Chondrocyte (in vitro differentiated cells): Measurements from ENCODE around the gene SMAD6. TPM values are rescaled to one million over a fixed set of nuclear protein-coding genes. Genes with fewer than 3 reads are reported as not detected.

Experiments used
- DNase-seq: peaks from one replicate; pipeline ENCODE4 v3.0.0; 2021; ENCODE audit warnings: mixed read lengths, low spot score
- H3K27ac Mint-ChIP-seq: one replicate; pipeline ENCODE4 v1.8.0; 2021; ENCODE audit warnings: mild to moderate bottlenecking, moderate library complexity, mixed read lengths; ENCODE audit not compliant: unreplicated experiment
- H3K27me3 Mint-ChIP-seq: 2 replicates; pipeline ENCODE4 v1.8.0; 2021; ENCODE audit warnings: low read depth, mixed read lengths
- H3K36me3 Mint-ChIP-seq: 2 replicates; pipeline ENCODE4 v1.8.0; 2021; ENCODE audit warnings: low read depth, mixed read lengths
- H3K4me1 Mint-ChIP-seq: 2 replicates; pipeline ENCODE4 v1.8.0; 2021; ENCODE audit warnings: low read depth, mild to moderate bottlenecking, mixed read lengths
- H3K4me3 Mint-ChIP-seq: one replicate; pipeline ENCODE4 v1.8.0; 2021; ENCODE audit warnings: mild to moderate bottlenecking, moderate library complexity, mixed read lengths; ENCODE audit not compliant: unreplicated experiment
- H3K9me3 Mint-ChIP-seq: 2 replicates; pipeline ENCODE4 v1.8.0; 2021; ENCODE audit warnings: low read depth, mixed read lengths
- total RNA-seq: library from RNA; stranded (reverse); gene quantifications from 3 replicates; pipeline ENCODE4 v1.2.1, GENCODE V29; 2021
- TF ChIP-seq, protein P1 (sequence below): fragments of 200-600 bp; sonication (generic); IDR thresholded peaks from 2 replicates; pipeline ENCODE4 v1.5.0; 2021; ENCODE audit warnings: antibody characterized with exemption, mild to moderate bottlenecking, moderate library complexity

The SMAD6 gene
- total RNA-seq, 1 donor from 2014 or later: 5.2 TPM

GRCh38 chr15:66706840-66707239 lies 4.8 kb downstream of the SMAD6 start:
- Mint-ChIP-seq H3K4me3 (no peak overlapping the region), H3K36me3 (peaks cover 4% of the 10 kb centered on the region), H3K4me1 (peaks cover 34% of the 10 kb centered on the region), H3K27me3 (no peaks in the 10 kb centered on the region), H3K9me3 (no peaks in the 10 kb centered on the region), H3K27ac (no peak overlapping the region)
- TF ChIP-seq, protein P1, sequence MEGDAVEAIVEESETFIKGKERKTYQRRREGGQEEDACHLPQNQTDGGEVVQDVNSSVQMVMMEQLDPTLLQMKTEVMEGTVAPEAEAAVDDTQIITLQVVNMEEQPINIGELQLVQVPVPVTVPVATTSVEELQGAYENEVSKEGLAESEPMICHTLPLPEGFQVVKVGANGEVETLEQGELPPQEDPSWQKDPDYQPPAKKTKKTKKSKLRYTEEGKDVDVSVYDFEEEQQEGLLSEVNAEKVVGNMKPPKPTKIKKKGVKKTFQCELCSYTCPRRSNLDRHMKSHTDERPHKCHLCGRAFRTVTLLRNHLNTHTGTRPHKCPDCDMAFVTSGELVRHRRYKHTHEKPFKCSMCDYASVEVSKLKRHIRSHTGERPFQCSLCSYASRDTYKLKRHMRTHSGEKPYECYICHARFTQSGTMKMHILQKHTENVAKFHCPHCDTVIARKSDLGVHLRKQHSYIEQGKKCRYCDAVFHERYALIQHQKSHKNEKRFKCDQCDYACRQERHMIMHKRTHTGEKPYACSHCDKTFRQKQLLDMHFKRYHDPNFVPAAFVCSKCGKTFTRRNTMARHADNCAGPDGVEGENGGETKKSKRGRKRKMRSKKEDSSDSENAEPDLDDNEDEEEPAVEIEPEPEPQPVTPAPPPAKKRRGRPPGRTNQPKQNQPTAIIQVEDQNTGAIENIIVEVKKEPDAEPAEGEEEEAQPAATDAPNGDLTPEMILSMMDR: no peak
- DNase-seq: no peak

- DNase-seq: no peak
- H3K27ac Mint-ChIP-seq: peak overlapping the region; percentile 68
- TF ChIP-seq, protein P1: peak; percentile 70
- H3K36me3 Mint-ChIP-seq: peaks cover 4% of the 10 kb centered on the region
- no peak overlapping the region for H3K4me3 Mint-ChIP-seq
- H3K4me1 Mint-ChIP-seq: peaks cover 34% of the 10 kb centered on the region
- no peaks in the 10 kb centered on the region for H3K27me3 Mint-ChIP-seq
- H3K9me3 Mint-ChIP-seq: no peaks in the 10 kb centered on the region
Observed at GRCh38 chr15:66707310-66708082, 5.5 kb downstream of the SMAD6 start.

GRCh38 chr15:66708389-66708788 lies 6.4 kb downstream of the SMAD6 start:
- Mint-ChIP-seq H3K4me3 (no peak overlapping the region), H3K27me3 (no peaks in the 10 kb centered on the region), H3K27ac (no peak overlapping the region), H3K4me1 (peaks cover 34% of the 10 kb centered on the region), H3K9me3 (no peaks in the 10 kb centered on the region), H3K36me3 (peaks cover 4% of the 10 kb centered on the region)
- DNase-seq: no peak
- TF ChIP-seq, protein P1: no peak

- H3K27me3 Mint-ChIP-seq: no peaks in the 10 kb centered on the region
- no peaks in the 10 kb centered on the region for H3K9me3 Mint-ChIP-seq
- H3K27ac Mint-ChIP-seq: no peak overlapping the region
- no peak overlapping the region for H3K4me3 Mint-ChIP-seq
- H3K4me1 Mint-ChIP-seq: peaks cover 34% of the 10 kb centered on the region
- TF ChIP-seq, protein P1: no peak
- H3K36me3 Mint-ChIP-seq: peaks cover 4% of the 10 kb centered on the region
- DNase-seq: no peak
Observed at GRCh38 chr15:66709884-66710283, 7.8 kb downstream of the SMAD6 start.

- DNase-seq: no peak
- Mint-ChIP-seq H3K9me3 (no peaks in the 10 kb centered on the region), H3K27me3 (no peaks in the 10 kb centered on the region), H3K4me1 (peaks cover 28% of the 10 kb centered on the region), H3K36me3 (peaks cover 4% of the 10 kb centered on the region), H3K27ac (no peak overlapping the region), H3K4me3 (no peak overlapping the region)
- TF ChIP-seq, protein P1: no peak
Observed at GRCh38 chr15:66711260-66711659, 9.2 kb downstream of the SMAD6 start.
